Skeletal muscle cell (primary cell): ENCODE results near the gene TAPBP.
"Not testable (repeated sequence)": the region's sequence is repeated elsewhere in the genome, so short reads cannot be mapped to it uniquely, and the experiment has no call there.

Source experiments
- DNase-seq: peaks from one replicate; pipeline ENCODE4 v3.0.0-alpha.2; 2010; ENCODE audit warnings: low read depth
- H3K4me3 ChIP-seq: 2 replicates; pipeline ENCODE4 v1.5.1; 2011; ENCODE audit warnings: low read depth, mild to moderate bottlenecking, control low read depth, low read length, moderate library complexity

Gene TAPBP

DNA sequence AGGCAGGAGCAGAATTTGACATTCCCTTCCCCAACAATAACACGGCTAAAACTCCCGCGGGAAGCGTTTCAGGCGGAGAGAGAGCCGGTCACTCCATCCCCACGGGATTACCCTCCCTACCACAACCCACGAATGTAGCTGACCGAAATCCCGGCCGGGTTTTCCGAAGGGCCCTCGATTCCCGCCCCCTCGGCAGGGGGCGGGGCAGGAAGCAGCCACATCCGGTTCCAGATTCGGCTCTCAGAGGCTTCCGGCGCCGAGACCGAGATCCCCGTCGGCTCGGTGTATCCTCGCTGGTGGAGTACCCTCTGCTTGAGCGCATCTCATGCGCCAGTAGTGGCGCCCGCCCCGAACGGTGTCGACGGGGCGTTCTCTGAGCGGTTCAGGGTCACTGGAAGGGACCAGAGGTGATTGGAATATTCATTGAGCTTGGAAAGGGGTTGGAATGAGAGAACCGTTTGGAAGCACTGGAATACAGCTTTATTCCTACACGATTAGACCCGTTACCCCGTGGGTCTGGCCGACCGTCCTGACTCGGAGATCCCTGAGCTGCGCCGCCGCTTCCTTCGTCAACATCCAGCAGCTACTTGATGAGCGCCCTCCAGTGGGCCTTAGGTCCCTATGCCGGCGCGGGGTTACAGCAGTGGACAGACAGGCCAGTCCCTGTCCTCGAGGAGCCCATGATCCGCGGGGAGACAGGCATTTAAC, 14.5 kb downstream of the TAPBP start:
- H3K4me3 ChIP-seq = peak overlapping the region; percentile 76
- DNase-seq = peak; percentile 66

DNA sequence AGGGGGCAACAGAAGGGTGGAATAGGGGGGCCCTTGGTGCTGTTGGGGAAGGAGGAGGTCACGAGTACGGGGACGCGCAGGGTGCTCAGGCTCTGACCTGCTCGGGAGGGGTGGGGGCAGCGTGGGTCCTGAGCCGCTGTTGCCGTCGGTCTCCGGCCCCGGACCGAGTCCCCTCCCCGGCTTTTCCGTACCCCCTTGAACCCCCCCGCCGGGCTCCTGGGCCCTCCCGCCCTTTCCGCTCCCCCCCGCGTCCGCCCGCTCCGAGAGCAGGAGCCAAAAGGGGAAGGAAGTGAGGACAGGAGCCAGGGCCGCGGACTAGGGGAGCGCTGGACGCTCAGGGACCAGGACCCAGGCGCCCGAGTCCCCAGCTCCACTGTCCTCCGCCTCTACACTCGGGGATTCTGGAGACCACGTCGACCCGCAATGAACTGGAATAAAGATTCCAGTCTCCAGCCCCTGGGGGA, 15.1 kb downstream of the TAPBP start, which contains the start of gene RGL2:
TSS of gene RGL2 (minus strand) at position 170 of the 464 bp plus-strand sequence. CDS start 332 bp downstream, outside the sequence.
- DNase-seq = no peak
- peak within 1 kb of the TSS; percentile 76 for H3K4me3 ChIP-seq

DNA sequence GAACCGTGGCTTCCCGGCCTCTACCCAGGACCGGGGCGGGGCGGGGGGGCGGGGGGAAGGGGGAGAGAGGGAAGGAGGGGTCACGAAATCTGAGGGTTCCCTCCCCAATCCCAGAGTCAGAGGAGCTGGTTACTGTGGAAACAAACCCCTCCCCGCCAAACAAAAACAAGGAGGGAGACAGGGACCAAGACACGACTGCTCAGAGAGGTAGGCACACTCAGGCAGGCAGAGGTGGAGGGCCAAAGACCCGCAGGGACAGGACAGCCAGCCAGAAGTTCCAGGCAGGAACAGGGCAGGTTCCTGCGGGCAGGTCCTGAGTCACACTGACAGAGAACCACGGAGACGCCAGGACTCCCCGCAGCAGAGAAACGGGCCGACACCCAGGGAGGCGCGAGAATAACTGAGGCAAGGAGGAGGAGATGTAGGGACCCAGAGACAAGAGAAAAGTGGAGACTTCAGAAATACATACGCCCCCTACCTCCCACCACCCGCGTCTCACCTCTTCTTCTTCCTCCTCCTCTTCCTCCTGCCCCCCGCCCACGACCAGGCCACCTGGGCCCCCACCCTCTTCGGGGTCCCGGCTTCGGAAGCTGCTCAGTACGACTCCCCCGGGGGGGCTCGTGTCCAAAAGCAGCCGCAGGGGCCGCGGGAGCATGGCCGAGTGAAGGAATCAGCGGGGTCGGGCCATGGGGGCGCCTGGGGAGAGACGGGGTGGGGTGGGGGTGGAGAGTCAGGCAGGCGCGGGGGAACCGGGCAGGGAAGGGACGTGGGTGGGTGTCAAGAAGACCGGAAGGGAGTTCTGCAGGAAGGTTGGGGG, 15.7 kb downstream of the TAPBP start:
- H3K4me3 ChIP-seq = peak overlapping the region; percentile 76
- no peak for DNase-seq

DNA sequence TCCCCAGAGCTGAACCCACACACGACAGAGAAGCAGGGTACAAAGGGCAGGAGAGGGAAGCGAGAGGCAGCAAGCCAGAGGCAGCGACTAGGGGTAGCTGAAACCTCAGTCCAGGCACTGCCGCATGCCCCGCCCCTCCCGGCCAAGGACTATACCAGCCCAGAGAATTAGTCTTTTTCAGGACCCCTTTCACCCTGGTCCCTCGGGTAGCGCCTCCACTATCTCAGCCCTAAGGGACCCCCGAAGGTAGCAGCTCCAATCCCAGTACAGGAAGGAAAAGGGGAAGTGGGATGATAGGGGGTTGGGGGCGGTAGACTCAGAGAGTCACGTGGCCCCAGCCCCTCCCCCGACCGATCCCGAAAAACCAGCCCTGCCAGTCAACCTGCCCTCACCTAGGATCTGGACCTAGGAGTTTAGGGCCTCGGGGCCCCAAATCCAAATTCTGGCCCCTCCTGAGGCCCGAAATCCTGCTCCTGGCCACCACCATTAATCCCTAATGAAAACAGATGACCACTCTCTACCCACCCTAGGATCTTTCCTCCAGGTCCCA, 16.4 kb downstream of the TAPBP start:
- peak overlapping the region; percentile 76 for H3K4me3 ChIP-seq
- no peak for DNase-seq

DNA sequence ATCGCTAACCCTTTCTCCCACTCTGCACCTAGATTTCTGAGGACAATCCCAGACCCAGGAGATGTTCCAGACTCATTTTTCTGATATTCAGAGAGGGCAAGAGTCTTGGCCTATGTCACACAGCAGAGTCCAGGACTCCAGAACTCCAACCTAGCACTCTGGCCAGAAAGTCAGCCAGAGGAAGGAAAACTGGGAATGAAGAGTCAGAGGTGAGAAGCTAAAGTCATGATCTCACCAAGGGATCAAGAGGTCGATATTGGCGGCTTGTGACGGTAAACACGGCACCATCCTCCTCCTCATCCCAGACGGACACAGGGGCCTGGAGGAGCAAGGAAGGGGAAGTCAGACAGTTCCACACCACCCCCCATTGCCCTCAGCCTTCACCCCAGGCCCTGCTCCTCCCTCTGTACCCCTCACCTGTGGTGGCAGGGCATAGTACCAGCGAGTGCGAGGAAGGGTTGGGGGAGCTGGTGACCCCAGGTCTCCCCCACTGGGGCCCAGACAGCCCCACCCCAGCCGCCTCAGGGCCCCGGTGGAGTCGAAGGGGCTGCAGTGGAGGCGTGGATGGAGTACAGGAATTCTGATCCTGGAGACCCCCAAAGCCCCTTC, 17.0 kb downstream of the TAPBP start:
- no peak for DNase-seq
- H3K4me3 ChIP-seq = peak overlapping the region; percentile 76

DNA sequence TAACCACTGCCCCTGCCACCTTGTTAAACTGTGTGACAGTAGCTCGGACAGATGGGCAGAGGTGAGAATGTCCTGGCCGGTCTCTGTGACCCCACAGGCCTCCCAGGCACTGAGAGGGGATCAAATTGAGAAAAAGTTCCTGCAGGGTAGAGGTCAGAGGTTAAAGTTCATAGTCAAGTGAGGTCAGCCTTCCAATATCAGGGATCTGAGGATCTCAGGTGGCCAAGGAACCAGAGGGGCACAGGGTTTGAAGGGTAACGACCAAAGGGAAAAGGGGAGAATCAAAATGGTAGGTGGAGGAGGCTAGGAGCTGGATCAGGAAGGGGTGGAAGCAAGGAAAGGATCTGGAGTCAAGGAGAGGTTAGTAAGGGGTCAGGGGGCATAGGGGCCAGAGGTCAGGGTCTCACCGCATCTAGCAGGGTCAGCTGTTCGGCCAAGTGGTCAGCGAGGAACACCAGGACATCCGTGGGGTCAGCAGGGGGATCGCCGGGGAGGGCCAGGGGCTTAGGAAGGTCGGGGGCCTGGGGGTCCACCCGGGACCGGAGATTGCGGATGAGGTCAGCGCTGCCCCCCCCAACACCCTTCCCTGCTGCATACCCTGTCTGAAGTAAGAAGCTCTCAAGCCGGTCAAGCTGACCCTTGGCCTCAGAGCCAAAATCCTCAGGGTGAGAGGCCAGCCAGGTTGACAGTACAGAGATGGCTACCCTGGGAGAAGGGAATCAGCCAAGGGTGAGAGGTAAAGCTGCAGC, 18.1 kb downstream of the TAPBP start:
- H3K4me3 ChIP-seq = no peak overlapping the region
- DNase-seq = no peak

DNA sequence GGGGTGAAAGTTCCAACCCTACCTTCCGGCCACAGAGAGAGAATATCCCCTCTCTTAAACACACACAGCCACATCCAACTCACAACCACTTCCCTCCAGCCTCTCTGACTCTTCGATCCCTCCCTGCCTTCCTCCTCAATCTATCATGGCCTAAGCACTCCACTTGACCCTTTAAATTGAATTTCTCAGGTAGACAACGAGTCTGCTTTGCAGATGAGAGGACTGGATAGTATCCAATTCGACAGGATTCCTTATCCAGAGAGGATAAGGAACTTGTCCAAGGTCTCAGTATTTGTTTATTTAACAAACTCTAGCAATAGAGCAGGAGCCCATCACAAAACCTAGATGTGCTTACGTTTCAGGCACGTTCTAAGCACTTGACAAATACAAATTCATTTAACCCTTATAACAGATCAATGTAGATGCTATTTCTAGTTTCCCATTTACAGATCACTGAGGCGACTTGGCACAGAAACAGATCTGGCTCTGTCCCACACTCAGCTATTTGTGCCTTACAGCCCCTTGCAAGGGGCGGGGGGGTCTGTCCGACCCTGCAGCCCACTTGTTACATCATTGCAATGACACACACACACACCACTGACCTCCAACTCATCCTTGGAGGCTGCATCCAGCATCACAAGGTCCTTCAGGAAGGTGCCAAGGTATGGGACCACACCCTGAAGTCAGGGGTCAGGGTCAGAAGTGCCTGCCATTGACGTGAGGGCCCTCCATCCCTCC, 19.6 kb downstream of the TAPBP start:
- no peak for DNase-seq
- H3K4me3 ChIP-seq = no peak overlapping the region

DNA sequence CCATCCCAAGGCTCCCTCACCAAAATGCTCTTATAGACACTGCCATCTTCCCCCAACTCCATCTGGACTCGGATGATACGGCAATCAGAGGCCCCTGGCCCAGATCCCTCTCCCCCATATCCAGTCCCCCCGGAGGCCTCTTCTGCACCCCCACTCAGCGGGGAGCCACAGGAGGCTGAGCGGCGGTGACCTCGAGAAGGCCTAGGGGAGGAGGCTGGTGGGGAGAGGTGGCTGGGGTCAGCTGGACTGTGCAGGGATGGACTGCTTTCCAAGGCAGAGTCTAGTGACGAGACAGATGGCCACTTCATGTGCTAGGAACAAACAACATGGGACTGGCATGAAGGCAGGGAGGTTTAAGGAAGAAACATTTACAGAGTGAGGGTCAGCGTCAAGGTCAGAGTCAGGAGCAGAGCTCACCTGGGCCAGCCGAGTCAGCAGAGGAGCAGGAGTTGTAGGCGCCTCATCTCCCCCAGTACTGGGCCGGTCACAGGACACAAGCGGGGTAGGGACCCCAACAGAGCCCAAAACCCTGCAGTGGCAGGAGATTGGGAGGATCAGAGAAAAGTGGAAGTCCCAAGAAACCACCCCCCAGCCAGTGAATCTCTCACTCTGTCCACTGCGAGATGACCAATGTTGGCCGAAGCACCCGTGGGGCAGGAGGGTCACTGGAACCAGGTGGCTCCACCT, 20.7 kb downstream of the TAPBP start:
- no peak for DNase-seq
- no peak overlapping the region for H3K4me3 ChIP-seq

DNA sequence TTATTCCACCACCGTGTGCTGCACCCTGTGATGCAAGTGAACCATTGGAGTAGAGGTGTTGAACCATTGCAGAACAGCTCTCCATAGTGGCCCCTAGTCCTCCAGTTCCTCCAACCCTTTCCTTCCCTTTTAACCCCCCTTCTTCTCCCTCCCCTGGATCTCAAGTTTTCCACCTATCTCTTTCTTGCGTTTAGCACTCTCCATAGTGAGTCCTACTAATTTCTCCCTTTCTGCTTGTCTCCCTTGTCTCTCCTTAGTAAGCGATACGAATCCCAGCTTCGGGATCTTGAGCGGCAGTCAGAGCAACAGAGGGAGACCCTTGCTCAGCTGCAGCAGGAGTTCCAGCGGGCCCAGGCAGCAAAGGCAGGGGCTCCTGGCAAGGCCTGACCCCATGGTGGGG, 23.4 kb downstream of the TAPBP start:
- no peak for DNase-seq
- H3K4me3 ChIP-seq = peak overlapping the region; percentile 97

DNA sequence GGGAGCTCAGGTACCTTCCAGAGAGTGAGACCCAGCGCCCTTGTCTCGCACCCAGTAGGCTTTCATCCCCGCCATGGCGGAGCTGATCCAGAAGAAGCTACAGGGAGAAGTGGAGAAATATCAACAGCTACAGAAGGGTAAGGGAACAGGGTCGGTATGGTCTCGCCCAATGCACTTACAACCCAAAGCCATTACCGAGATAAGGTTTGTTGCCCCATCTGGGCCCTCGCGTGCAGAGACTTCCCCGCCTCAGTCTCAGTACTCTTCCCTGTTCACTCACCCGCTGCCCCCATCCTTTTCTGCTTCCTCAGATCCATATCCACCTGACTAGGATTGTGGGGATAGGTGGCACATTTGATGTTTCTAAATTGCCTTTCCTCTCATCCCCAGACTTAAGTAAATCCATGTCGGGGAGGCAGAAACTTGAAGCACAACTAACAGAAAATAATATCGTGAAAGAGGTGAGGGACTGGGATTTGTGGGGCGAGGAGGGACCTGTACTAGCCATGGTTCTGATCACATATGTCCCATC, 24.0 kb downstream of the TAPBP start:
- DNase-seq = no peak
- H3K4me3 ChIP-seq = peak overlapping the region; percentile 97

DNA sequence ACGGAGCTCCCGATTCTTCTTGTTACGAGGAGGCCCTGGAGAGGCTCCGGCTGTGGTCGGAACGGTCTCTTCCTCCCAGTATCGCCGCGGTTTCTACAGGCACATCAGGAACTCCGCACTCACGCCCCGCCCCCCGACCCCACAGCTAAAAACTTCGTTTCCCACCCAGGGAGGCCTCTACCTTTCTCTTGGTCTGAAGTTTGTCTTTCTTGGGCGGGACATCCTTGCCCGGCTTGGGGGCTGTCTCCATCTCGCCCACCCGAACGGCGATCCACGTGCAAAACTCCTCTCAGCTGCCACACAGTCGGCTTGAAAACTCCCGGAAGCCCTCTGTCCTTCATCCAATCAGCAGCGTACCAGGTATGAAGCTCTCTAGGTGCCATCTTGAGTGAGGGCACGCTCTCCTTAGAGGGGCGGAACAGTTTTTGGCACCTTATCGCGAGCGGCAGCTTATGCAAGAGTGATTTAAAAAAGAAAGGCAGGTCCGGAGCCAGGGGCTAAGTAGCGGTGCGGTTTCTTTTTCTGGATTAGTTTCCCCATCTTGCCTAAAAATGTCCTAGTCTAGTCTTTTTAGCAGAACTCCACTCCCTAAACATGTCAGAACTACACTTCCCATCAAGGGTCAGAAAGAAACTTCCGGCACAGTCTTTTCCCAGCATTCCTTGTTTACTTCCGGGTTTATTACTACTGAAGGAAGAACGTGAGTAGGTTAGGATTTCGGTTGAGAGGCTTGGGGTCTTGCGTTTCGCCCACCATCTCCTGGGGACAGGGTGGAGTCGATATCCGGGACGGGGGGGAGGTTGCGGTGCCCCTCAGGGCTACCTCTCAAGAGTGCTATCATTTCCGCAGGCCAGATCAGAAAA, 24.7 kb downstream of the TAPBP start, which contains the start of the genes PFDN6 and WDR46:
TSS of gene PFDN6 (plus strand) at position 681 of the 863 bp plus-strand sequence. CDS start 256 bp downstream, outside the sequence.
TSS of gene WDR46 (minus strand) at position 319 of the 863 bp plus-strand sequence. CDS start at position 250, 69 bp downstream.
- H3K4me3 ChIP-seq = peak within 1 kb of the TSS; percentile 97
- peak; percentile 67 for DNase-seq

DNA sequence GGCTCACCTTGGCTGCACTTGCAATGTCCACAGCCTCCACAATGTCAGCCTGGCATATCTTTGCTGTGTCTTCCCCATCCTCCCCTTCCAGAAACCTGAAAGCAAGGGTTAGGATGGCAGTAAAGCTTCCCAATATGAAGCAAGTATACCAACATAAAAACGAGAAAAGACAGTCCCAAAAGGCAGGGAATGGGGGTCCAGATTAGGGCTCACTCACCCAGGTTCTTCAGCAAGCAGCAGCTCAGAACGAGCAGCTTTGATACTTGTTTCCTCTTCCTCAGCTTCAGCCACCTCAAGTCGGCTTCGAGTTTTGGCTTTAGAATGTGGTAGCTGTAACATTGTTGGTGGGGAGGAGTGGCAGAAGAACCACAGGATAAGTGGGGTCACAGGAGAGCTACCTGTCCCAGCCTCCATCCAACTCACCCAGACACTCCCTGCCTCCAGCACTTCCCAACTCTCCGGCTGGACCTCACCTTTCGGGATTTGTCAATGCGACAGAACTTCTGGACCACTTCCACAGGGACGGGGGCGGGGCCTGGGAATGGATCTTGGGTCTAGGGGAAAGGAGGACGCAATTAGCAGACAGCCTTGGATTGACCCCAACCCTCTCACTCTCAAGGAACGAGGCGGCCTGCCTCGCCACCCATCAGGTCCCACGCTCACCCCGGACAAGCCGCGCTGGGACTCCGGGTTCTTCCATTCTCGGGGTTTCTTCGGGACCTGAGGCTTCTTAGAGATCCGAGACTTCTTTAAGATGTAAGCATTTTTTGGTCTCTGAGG, 25.5 kb downstream of the TAPBP start:
- peak overlapping the region; percentile 97 for H3K4me3 ChIP-seq
- no peak for DNase-seq

DNA sequence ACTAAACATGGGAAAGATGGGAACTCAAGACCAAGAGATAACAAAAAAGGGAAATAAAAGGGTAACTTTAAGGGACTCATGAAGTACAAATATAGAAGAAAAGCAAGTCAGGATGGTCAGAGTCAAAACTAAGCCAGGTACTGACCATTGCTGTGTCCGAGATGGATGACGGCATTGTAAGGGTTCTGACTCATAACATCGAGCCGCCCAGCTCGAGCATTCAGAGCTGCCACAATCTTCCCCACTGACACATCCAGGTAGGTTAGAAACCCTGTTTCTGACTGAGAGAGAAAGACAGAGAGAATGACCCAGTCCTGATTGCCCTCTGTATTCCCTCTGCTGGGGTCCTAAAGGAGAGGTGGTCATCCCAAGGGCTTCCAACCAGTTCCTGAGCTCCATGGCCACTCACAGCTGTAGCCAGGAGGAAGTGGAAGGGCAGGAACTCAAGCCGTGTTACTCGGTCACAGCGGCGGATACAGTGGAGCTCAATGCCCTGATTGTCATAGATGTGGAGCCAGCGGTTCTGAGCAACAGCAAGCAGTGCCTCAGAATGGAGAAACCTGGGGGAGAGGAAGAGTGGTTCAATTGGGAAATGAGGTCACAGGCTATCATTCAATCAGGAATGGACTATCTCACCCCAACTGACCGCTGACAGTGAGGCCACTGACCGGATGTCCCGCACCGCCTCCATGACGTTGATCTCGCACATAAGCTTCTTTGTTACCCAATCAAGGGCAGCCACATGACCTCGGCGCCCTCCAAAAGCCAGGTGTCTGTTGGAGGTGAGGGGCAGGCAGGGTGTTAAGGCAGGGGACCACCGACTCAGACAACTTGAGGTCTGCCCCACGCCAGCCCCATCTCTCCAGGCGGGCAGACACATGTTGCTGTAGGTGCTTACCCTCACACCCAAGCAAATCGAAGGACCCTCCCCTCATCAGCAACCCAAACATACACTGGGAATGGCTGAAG, 26.6 kb downstream of the TAPBP start:
- no peak for DNase-seq
- H3K4me3 ChIP-seq = no peak overlapping the region

DNA sequence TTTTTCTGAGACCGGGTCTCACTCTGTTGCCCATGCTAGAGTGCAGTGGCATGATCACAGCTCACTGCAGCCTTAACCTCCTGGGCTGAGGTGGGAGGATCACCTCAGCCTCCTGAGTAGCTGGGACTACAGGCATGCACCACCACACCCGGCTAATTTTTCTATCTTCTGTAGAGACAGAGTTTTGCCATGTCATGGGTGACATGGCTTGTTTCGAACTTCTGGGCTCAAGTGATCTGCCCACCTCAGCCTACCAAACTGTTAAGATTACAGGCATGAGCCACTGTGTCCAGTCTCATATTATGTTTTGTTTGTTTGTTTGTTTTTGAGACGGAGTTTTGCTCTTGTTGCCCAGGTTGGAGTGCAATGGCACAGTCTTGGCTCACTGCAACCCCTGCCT, 28.7 kb downstream of the TAPBP start:
- H3K4me3 ChIP-seq, DNase-seq: not testable (repeated sequence)

DNA sequence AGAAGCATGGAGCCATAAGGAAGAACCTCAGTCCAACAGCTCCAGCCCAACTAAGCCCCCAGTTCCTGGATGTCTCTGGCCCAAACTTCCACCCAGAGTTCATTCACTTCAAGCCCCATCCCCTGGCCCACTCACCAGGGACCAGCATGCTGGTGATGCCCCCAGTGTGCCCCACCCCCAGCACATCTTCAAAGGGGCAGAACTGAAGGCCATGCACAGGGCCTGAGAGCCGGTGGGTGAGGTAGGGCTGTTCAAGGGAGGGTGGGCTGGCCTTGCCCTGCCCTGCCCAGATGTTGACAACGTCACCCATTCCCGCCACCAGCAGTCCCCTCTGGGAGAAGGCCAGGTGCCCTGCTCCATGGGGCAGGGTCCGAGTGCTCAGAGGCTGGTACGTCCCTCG, 33.3 kb downstream of the TAPBP start:
- no peak overlapping the region for H3K4me3 ChIP-seq
- no peak for DNase-seq
